Transverse colon (tissue), 4 donors: ENCODE results near the gene KRTAP13-2. TPM values are rescaled to one million over a fixed set of nuclear protein-coding genes. Genes with fewer than 3 reads are reported as not detected.

Experiments used
- DNase-seq: peaks from one replicate; pipeline ENCODE4 v3.0.0-alpha.2; 2019
- H3K27ac ChIP-seq, 4 donors: fragments of 200-600 bp; sonication (generic); 2 replicates each; pipeline ENCODE4 v1.5.1; 2016 to 2018; ENCODE audit warnings: inconsistent platforms in 4 of 4
- H3K27me3 ChIP-seq: fragments of 200-600 bp; sonication (generic); 2 replicates; pipeline ENCODE4 v1.5.1; 2017; ENCODE audit warnings: inconsistent platforms
- H3K36me3 ChIP-seq, 4 donors: fragments of 200-600 bp; sonication (generic); 2 replicates each; pipeline ENCODE4 v1.5.1; 2017 to 2019; ENCODE audit warnings: inconsistent platforms in 4 of 4
- H3K4me1 ChIP-seq, 4 donors: fragments of 200-600 bp; sonication (generic); 2 replicates each; pipeline ENCODE4 v1.5.1; 2017 to 2020; ENCODE audit warnings: inconsistent platforms in 4 of 4
- H3K4me3 ChIP-seq, 4 donors: fragments of 200-600 bp; sonication (generic); 1 replicate in 1 of 4; 2 replicates in 3 of 4; pipeline versions ENCODE4 v1.5.1 to v1.6.1; 2017 to 2019; ENCODE audit warnings: inconsistent platforms in 4 of 4
- H3K9me3 ChIP-seq, 2 donors: fragments of 200-600 bp; sonication (generic); 2 replicates each; pipeline ENCODE4 v1.5.1; 2017 to 2019; ENCODE audit warnings: inconsistent platforms in 2 of 2
- CTCF ChIP-seq, 5 experiments: fragments of 200-600 bp in 3 of 5; fragments of 450-650 bp in 2 of 5; sonication (generic) in 3 of 5; IDR thresholded peaks; 1 replicate in 2 of 5; 2 replicates in 3 of 5; pipeline ENCODE4 v1.5.1; 2016 to 2017; ENCODE audit warnings: antibody characterized with exemption in 5 of 5, inconsistent platforms in 3 of 5, mild to moderate bottlenecking in 2 of 5, moderate library complexity in 1 of 5
- EP300 ChIP-seq: sonication (generic); formaldehyde crosslinking; IDR thresholded peaks from one replicate; pipeline ENCODE4 v1.6.1; 2017; ENCODE audit warnings: antibody characterized with exemption, low read depth
- POLR2A ChIP-seq: fragments of 450-650 bp; IDR thresholded peaks from one replicate; pipeline ENCODE4 v1.6.1; 2016; ENCODE audit warnings: antibody characterized with exemption, mild to moderate bottlenecking, moderate library complexity
- POLR2AphosphoS5 ChIP-seq, 3 donors: sonication (generic); formaldehyde crosslinking; IDR thresholded peaks; one replicate each; pipeline ENCODE4 v1.6.1; 2016; ENCODE audit warnings: antibody characterized with exemption in 3 of 3
- WGBS, 2 donors: methylation state at CpG; one replicate each; pipeline ENCODE4 v1.1.5; 2018; ENCODE audit warnings: low coverage in 1 of 2; 5-methylcytosine and 5-hydroxymethylcytosine counted together
- in situ Hi-C, 4 donors: fragments of 200-750 bp; cut with MboI; loops; one replicate each; pipeline versions ENCODE4 v1.15.0 to v1.15.1; 2017; ENCODE audit warnings: low sequenced_read_pairs in 3 of 4, low pct_ligation_motif_present in 1 of 4, low pct_unique_long_range_greater_than_20kb in 1 of 4
- intact Hi-C: fragments of 100-400 bp; cut with DNase I; formaldehyde crosslinking; loops from one replicate; pipeline ENCODE4 v1.15.1; 2023; ENCODE audit warnings: low total_unique reads
- small RNA-seq, 4 donors: library from RNA; depleted of rRNA; stranded (forward); fragments of <200 nt; gene quantifications; one replicate each; pipeline ENCODE3, GENCODE V24; 2016
- total RNA-seq, 4 donors: library from RNA; depleted of rRNA; stranded (reverse); fragments of >200 nt; gene quantifications; one replicate each; pipeline ENCODE4 v1.1.0, GENCODE V29; 2016

Gene KRTAP13-2
- total RNA-seq, 4 donors from 2014 or later, result 1.7 to 2.7 TPM; not detected in 2

DNA sequence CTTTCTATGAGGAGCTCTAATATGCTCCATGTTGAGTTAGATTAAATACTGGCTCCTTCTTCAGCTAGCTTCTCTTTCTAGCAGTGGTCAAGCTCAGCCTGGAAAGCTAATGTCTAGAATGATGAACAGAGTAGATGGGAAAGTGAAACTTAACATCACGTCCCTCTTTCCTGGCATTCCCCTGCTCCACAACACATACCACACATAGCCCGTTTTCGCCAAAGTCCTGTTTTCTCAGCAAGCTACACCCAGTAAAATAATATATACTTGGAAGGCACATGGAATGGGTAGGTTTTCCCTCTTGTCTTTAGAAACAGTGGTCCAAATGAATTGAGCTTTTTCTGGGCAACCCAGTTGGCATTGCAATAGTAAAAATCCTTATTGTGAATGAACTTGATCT lies 38.3 kb downstream of the KRTAP13-2 start:
- no peak overlapping the region for H3K27ac ChIP-seq
- H3K27me3 ChIP-seq, result no peaks in the 10 kb centered on the region
- intact Hi-C loops, result no loop called here
- no peaks in the 10 kb centered on the region for H3K36me3 ChIP-seq
- in situ Hi-C loops, result loop anchor here in 2 of 4 donors (25.0 kb wide), 2 partner anchors 96 to 754 kb away; no protein-coding TSS in a partner anchor
- H3K4me3 ChIP-seq, result no peak overlapping the region
- no peak for TF ChIP-seq POLR2AphosphoS5 (IDR thresholded peaks at IDR 0.05)
- TF ChIP-seq EP300, result no peak
- TF ChIP-seq POLR2A, result no peak
- TF ChIP-seq CTCF (IDR thresholded peaks at IDR 0.05), result no peak
- H3K9me3 ChIP-seq, result no peaks in the 10 kb centered on the region
- DNase-seq, result no peak
- no peaks in the 10 kb centered on the region for H3K4me1 ChIP-seq
- WGBS, 2 donors, result 68 to 84% methylated on average over 3 of the region's 3 CpGs

GRCh38 chr21:30332681-30333080 lies 39.4 kb downstream of the KRTAP13-2 start:
- Histone ChIP-seq H3K27ac (no peak overlapping the region), H3K9me3 (no peaks in the 10 kb centered on the region), H3K4me3 (no peak overlapping the region), H3K36me3 (no peaks in the 10 kb centered on the region), H3K27me3 (no peaks in the 10 kb centered on the region), H3K4me1 (no peaks in the 10 kb centered on the region)
- in situ Hi-C loops (loop anchor here in 2 of 4 donors (25.0 kb wide), 2 partner anchors 95 to 755 kb away; no protein-coding TSS in a partner anchor), intact Hi-C loops (no loop called here)
- no peak for TF ChIP-seq EP300
- WGBS, 2 donors, result 81 to 82% methylated on average over 2 of the region's 2 CpGs
- no peak for DNase-seq

DNA sequence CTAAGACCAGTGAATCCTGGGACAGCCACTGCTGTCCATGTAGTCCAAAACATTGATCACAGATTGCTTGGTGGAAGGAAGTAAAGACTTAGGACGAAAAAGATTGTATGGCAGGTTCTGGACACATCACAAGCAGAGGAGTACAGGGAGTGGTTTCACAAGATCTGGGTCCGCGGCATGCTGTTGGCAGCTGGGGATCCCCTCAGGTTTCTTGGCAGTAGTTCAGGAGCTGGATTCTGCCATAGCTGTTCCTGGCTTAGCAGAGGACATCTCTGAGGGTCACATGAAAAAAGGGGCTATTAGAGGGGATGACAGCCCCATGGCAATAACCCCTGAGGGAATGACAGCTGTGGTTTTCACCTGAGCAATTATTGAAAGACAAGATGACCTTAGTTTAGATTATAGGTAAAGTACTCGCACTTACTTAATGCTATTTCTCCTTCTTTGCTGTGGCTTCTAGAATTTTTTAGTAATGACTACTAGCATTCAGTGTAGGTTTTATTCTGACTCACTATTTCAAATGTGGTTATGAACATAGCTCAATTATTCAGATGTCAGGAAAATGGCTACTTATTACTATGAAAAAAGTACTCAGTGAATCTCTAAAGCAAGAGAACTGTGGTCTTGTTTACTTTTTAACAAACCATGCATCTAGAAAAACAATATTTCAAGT lies 42.7 kb downstream of the KRTAP13-2 start:
- no peaks in the 10 kb centered on the region for H3K36me3 ChIP-seq
- 79 to 88% methylated on average over 4 of the region's 4 CpGs for WGBS, 2 donors
- DNase-seq, result no peak
- no peak for TF ChIP-seq POLR2A
- TF ChIP-seq POLR2AphosphoS5 (IDR thresholded peaks at IDR 0.05), result no peak
- TF ChIP-seq EP300, result no peak
- TF ChIP-seq CTCF (IDR thresholded peaks at IDR 0.05), result no peak
- peaks cover 0 to 15% of the 10 kb centered on the region in 2 donors for H3K9me3 ChIP-seq
- H3K27me3 ChIP-seq, result no peaks in the 10 kb centered on the region
- in situ Hi-C loops (loop anchor here in 2 of 4 donors (25.0 kb wide), 2 partner anchors 92 to 758 kb away; no protein-coding TSS in a partner anchor), intact Hi-C loops (no loop called here)
- no peaks in the 10 kb centered on the region for H3K4me1 ChIP-seq
- H3K27ac ChIP-seq, result no peak overlapping the region
- H3K4me3 ChIP-seq, result no peak overlapping the region

GRCh38 chr21:30326390-30326789 lies 45.7 kb downstream of the KRTAP13-2 start:
- Histone ChIP-seq H3K9me3 (peaks cover 0 to 15% of the 10 kb centered on the region in 2 donors), H3K36me3 (no peaks in the 10 kb centered on the region), H3K4me3 (no peak overlapping the region), H3K27me3 (no peaks in the 10 kb centered on the region), H3K27ac (no peak overlapping the region), H3K4me1 (no peaks in the 10 kb centered on the region)
- no peak for DNase-seq
- intact Hi-C loops, result no loop called here
- in situ Hi-C loops, result loop anchor here in 2 of 4 donors (25.0 kb wide), 2 partner anchors 89 to 761 kb away; no protein-coding TSS in a partner anchor
- no peak for TF ChIP-seq POLR2AphosphoS5 (IDR thresholded peaks at IDR 0.05)
- no peak for TF ChIP-seq CTCF (IDR thresholded peaks at IDR 0.05)
- TF ChIP-seq EP300, result no peak
- no peak for TF ChIP-seq POLR2A

Small RNAs within 50 kb of the gene (small RNA-seq; reads per million reads assigned to genes)
- gene KRTAP23-1 (0 reads per million in 4 donors), gene MIR4327 (0 reads per million in 4 donors)

Other genes starting within 250 kb of the KRTAP13-2 start
- 1 to 10 TPM in 1 of 4 donors, not detected in 3; 3.0 TPM for gene CLDN17, start 205.5 kb downstream of the KRTAP13-2 start, total RNA-seq
- gene CLDN8, start 156.2 kb downstream of the KRTAP13-2 start, total RNA-seq, result 100 to 1,000 TPM in 1 of 4 donors, 10 to 100 TPM in 3; 13.5 to 107 (median 33.2) TPM
- gene KRTAP24-1, start 89.3 kb downstream of the KRTAP13-2 start, total RNA-seq, result not detected
- gene KRTAP25-1, start 82.8 kb downstream of the KRTAP13-2 start, total RNA-seq, result not detected
- not detected for gene KRTAP26-1, start 52.0 kb downstream of the KRTAP13-2 start, total RNA-seq
- not detected for gene KRTAP27-1, start 34.6 kb downstream of the KRTAP13-2 start, total RNA-seq
- gene KRTAP23-1, start 23.7 kb downstream of the KRTAP13-2 start, total RNA-seq, result not detected
- not detected for gene KRTAP13-1, start 23.8 kb upstream of the KRTAP13-2 start, total RNA-seq
- not detected for gene KRTAP13-3, start 53.7 kb upstream of the KRTAP13-2 start, total RNA-seq
- not detected for gene KRTAP13-4, start 57.9 kb upstream of the KRTAP13-2 start, total RNA-seq
- gene KRTAP15-1, start 68.0 kb upstream of the KRTAP13-2 start, total RNA-seq, result not detected
- not detected for gene KRTAP19-1, start 108.1 kb upstream of the KRTAP13-2 start, total RNA-seq
- not detected for gene KRTAP19-2, start 115.2 kb upstream of the KRTAP13-2 start, total RNA-seq
- gene KRTAP19-3, start 119.7 kb upstream of the KRTAP13-2 start, total RNA-seq, result not detected
- not detected for gene KRTAP19-4, start 124.9 kb upstream of the KRTAP13-2 start, total RNA-seq
- not detected for gene KRTAP19-5, start 129.9 kb upstream of the KRTAP13-2 start, total RNA-seq
- not detected for gene KRTAP19-6, start 169.6 kb upstream of the KRTAP13-2 start, total RNA-seq
- not detected for gene KRTAP19-7, start 189.0 kb upstream of the KRTAP13-2 start, total RNA-seq
- gene KRTAP22-2, start 218.1 kb upstream of the KRTAP13-2 start, total RNA-seq, result not detected
- gene KRTAP6-3, start 220.2 kb upstream of the KRTAP13-2 start, total RNA-seq, result not detected
- gene KRTAP6-2, start 226.6 kb upstream of the KRTAP13-2 start, total RNA-seq, result not detected
- gene KRTAP22-1, start 228.8 kb upstream of the KRTAP13-2 start, total RNA-seq, result not detected
- gene KRTAP6-1, start 241.7 kb upstream of the KRTAP13-2 start, total RNA-seq, result not detected
- gene KRTAP20-1, start 244.2 kb upstream of the KRTAP13-2 start, total RNA-seq, result not detected
- not detected for gene KRTAP20-4, start 248.4 kb upstream of the KRTAP13-2 start, total RNA-seq